Measurements from ENCODE around the gene GSTM3.

GSTM3 gene

GRCh38 chr1:109786531-109787021, 45.7 kb upstream of the GSTM3 start:
- H3K27ac ChIP-seq: no peak overlapping the region

GRCh38 chr1:109786112-109786480, 45.3 kb upstream of the GSTM3 start:
- TF ChIP-seq ZFX (IDR thresholded peaks at IDR 0.05; ENCODE audit: borderline replicate concordance): no peak
- TF ChIP-seq CTCF (IDR thresholded peaks at IDR 0.05): no peak
- H3K27ac ChIP-seq: no peak overlapping the region

More at GRCh38 chr1:109786531-109787021, 45.7 kb upstream of the GSTM3 start:
- no peak for TF ChIP-seq ZFX (IDR thresholded peaks at IDR 0.05; ENCODE audit: borderline replicate concordance)
- TF ChIP-seq CTCF (IDR thresholded peaks at IDR 0.05): no peak

GRCh38 chr1:109785446-109786111, 44.7 kb upstream of the GSTM3 start:
- TF ChIP-seq ZFX (IDR thresholded peaks at IDR 0.05; ENCODE audit: borderline replicate concordance) (no peak), CTCF (IDR thresholded peaks at IDR 0.05) (no peak)
- H3K27ac ChIP-seq: no peak overlapping the region

- TF ChIP-seq CTCF (IDR thresholded peaks at IDR 0.05) (no peak), ZFX (IDR thresholded peaks at IDR 0.05; ENCODE audit: borderline replicate concordance) (no peak)
- H3K27ac ChIP-seq: no peak overlapping the region
These were observed 43.9 kb upstream of the GSTM3 start for GRCh38 chr1:109784551-109785252.

GRCh38 chr1:109783436-109783835, 42.6 kb upstream of the GSTM3 start:
- no peak overlapping the region for H3K27ac ChIP-seq
- TF ChIP-seq ZFX (IDR thresholded peaks at IDR 0.05; ENCODE audit: borderline replicate concordance) (no peak), CTCF (IDR thresholded peaks at IDR 0.05) (no peak)

- TF ChIP-seq ZFX (IDR thresholded peaks at IDR 0.05; ENCODE audit: borderline replicate concordance) (no peak), CTCF (IDR thresholded peaks at IDR 0.05) (no peak)
- no peak overlapping the region for H3K27ac ChIP-seq
These were observed 42.1 kb upstream of the GSTM3 start for GRCh38 chr1:109782927-109783326.

- TF ChIP-seq ZFX (IDR thresholded peaks at IDR 0.05; ENCODE audit: borderline replicate concordance) (no peak), CTCF (IDR thresholded peaks at IDR 0.05) (no peak)
- H3K27ac ChIP-seq: no peak overlapping the region
These were observed 41.7 kb upstream of the GSTM3 start for GRCh38 chr1:109782514-109782913.

Measured in 22Rv1 (cell line).